Measurements from ENCODE around the gene WNT7A.

WNT7A gene

GRCh38 chr3:13792512-13793371 is 87.1 kb downstream of the WNT7A start:
- DNase-seq (ENCODE audit: low read depth), result no peak

- DNase-seq (ENCODE audit: low read depth), result no peak
Measured at GRCh38 chr3:13792051-13792490, 87.8 kb downstream of the WNT7A start.

GRCh38 chr3:13791198-13792050 is 88.4 kb downstream of the WNT7A start:
- DNase-seq (ENCODE audit: low read depth), result no peak

GRCh38 chr3:13790376-13791197 is 89.3 kb downstream of the WNT7A start:
- no peak for DNase-seq (ENCODE audit: low read depth)

- no peak for DNase-seq (ENCODE audit: low read depth)
Measured at GRCh38 chr3:13788522-13789424, 91.1 kb downstream of the WNT7A start.

- DNase-seq (ENCODE audit: low read depth), result no peak
Measured at GRCh38 chr3:13787533-13788132, 92.2 kb downstream of the WNT7A start.

- DNase-seq (ENCODE audit: low read depth), result no peak
Measured at GRCh38 chr3:13786811-13787210, 93.1 kb downstream of the WNT7A start.

GRCh38 chr3:13785853-13786436 is 93.9 kb downstream of the WNT7A start:
- no peak for DNase-seq (ENCODE audit: low read depth)

GRCh38 chr3:13785351-13785750 is 94.5 kb downstream of the WNT7A start:
- no peak for DNase-seq (ENCODE audit: low read depth)

- DNase-seq (ENCODE audit: low read depth), result no peak
Measured at GRCh38 chr3:13783476-13783875, 96.4 kb downstream of the WNT7A start.

- DNase-seq (ENCODE audit: low read depth), result no peak
Measured at GRCh38 chr3:13782501-13782900, 97.4 kb downstream of the WNT7A start.

GRCh38 chr3:13781417-13781816 is 98.5 kb downstream of the WNT7A start:
- DNase-seq (ENCODE audit: low read depth), result no peak

- no peak for DNase-seq (ENCODE audit: low read depth)
Measured at GRCh38 chr3:13780432-13781176, 99.3 kb downstream of the WNT7A start.

GRCh38 chr3:13776253-13777050 is 103.4 kb downstream of the WNT7A start:
- no peak for DNase-seq (ENCODE audit: low read depth)

- DNase-seq (ENCODE audit: low read depth), result no peak
Measured at GRCh38 chr3:13772885-13773745, 106.8 kb downstream of the WNT7A start.

GRCh38 chr3:13772321-13772745 is 107.5 kb downstream of the WNT7A start:
- DNase-seq (ENCODE audit: low read depth), result no peak

GRCh38 chr3:13771496-13771895 is 108.4 kb downstream of the WNT7A start:
- DNase-seq (ENCODE audit: low read depth), result no peak
